Measurements from ENCODE around the gene SCARF2.
A peak's percentile ranks its signal among the peaks of the same experiment; 100 is the strongest.

SCARF2 gene

DNA sequence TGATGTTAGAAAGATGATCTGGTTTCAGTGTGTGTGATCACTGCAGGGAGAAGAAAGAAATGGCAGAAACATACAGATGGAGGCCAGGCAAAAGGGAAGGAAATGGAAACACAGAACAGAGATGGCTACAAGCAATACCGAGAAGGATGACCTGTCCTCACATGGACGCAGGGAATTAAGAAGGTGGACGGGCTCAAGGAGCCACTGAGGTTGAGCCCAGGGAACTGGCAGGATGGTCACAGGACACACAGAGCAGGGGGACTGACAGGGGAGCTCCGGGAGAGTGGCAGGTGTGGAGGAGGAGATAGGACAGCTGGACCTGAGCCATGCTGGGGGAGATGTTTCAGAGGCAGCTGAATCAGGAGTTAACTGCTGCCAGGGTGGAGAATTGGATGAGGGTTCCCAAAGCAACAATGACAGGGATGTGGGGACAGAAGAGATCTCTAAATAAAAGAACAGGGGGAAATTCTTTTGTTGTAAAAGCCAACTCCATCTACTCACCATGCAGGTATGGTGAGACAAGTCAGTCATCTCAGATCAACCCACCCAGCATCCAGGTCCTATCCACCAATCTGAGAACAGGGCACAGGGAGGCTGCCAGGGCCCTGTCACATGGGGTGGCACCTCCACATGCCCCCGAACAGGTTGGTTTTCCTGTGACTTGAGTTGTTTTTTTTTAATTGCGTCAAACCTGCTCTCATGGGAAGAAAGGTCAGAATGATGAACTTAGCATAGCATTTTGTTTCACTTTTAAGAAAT is 31.7 kb upstream of the SCARF2 start:
- Histone ChIP-seq H3K4me3 (ENCODE audit: low read depth in 1 of 2, low read length in 1 of 2) (no peak overlapping the region), H3K36me3 (peaks cover 19% of the 10 kb centered on the region), H3K27me3 (no peaks in the 10 kb centered on the region), H3K9me3 (no peaks in the 10 kb centered on the region), H3K27ac (peak overlapping the region; percentile 38), H3K4me1 (ENCODE audit: control insufficient read depth in 1 of 2, insufficient read depth in 1 of 2, low read depth in 1 of 2, low read length in 1 of 2) (peaks cover 25 to 27% of the 10 kb centered on the region in 2 experiments)
- TF ChIP-seq, protein P1, sequence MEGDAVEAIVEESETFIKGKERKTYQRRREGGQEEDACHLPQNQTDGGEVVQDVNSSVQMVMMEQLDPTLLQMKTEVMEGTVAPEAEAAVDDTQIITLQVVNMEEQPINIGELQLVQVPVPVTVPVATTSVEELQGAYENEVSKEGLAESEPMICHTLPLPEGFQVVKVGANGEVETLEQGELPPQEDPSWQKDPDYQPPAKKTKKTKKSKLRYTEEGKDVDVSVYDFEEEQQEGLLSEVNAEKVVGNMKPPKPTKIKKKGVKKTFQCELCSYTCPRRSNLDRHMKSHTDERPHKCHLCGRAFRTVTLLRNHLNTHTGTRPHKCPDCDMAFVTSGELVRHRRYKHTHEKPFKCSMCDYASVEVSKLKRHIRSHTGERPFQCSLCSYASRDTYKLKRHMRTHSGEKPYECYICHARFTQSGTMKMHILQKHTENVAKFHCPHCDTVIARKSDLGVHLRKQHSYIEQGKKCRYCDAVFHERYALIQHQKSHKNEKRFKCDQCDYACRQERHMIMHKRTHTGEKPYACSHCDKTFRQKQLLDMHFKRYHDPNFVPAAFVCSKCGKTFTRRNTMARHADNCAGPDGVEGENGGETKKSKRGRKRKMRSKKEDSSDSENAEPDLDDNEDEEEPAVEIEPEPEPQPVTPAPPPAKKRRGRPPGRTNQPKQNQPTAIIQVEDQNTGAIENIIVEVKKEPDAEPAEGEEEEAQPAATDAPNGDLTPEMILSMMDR (IDR thresholded peaks at IDR 0.05), result no peak

DNA sequence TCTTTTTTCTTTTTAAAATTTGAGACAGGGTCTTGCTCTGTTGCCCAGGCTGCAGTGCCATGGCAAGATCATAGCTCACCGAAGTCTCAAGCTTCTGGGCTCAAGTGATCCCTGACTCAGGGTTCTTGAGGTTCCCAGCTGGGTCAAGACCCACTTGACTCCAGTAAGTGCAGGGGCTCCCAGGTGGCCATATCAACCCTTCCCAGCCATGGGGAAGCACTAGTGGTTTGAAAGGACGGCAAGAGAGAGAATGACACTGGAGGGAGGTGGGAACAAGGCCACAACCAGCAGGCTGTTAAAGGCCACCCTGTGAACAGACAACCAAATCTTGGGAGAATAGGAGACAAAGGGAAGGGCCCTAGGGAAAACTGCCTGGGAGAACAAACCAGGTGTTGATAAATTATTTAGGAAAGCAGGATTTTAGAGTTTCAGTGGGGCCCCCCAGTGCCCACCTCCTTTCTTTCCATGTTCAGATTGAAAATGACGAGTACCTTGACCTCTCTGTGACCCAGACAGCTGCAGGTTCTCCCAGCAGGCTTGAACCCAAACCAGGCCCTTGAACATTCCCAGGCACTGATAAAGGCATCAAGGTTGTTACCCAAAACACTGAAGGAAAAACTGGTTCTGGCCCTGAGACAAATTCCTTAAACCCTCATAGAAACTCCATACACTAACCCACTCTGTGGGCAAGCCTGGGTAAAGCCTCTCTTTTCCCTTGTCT is 29.2 kb upstream of the SCARF2 start:
- peaks cover 48 to 51% of the 10 kb centered on the region in 2 experiments for H3K4me1 ChIP-seq (ENCODE audit: control insufficient read depth in 1 of 2, insufficient read depth in 1 of 2, low read depth in 1 of 2, low read length in 1 of 2)
- peaks cover 19% of the 10 kb centered on the region for H3K36me3 ChIP-seq
- no peaks in the 10 kb centered on the region for H3K9me3 ChIP-seq
- no peaks in the 10 kb centered on the region for H3K27me3 ChIP-seq
- TF ChIP-seq, protein P1 (IDR thresholded peaks at IDR 0.05), result no peak
- H3K4me3 ChIP-seq (ENCODE audit: low read depth in 1 of 2, low read length in 1 of 2), result peak overlapping the region in 1 of 2 experiments; percentile 7
- H3K27ac ChIP-seq, result peak overlapping the region; percentile 99

DNA sequence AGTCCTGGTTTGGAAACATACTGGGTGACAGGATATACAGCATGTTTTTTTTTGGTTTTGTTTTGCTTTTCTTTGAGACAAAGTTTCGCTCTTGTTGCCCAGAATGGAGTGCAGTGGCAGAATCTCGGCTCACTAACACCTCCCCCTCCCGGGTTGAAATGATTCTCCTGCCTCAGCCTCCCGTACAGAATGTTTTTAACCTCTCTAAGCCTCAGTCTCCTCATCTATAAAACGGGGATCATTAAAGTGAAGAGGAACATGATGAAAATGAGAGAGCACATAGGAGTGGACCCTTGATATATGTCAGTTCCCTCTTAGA is 28.1 kb upstream of the SCARF2 start:
- Histone ChIP-seq H3K27ac (peak overlapping the region; percentile 99), H3K36me3 (peaks cover 9% of the 10 kb centered on the region), H3K27me3 (no peaks in the 10 kb centered on the region), H3K9me3 (no peaks in the 10 kb centered on the region), H3K4me3 (ENCODE audit: low read depth in 1 of 2, low read length in 1 of 2) (no peak overlapping the region), H3K4me1 (ENCODE audit: control insufficient read depth in 1 of 2, insufficient read depth in 1 of 2, low read depth in 1 of 2, low read length in 1 of 2) (peaks cover 48 to 54% of the 10 kb centered on the region in 2 experiments)
- TF ChIP-seq, protein P1 (IDR thresholded peaks at IDR 0.05), result no peak

DNA sequence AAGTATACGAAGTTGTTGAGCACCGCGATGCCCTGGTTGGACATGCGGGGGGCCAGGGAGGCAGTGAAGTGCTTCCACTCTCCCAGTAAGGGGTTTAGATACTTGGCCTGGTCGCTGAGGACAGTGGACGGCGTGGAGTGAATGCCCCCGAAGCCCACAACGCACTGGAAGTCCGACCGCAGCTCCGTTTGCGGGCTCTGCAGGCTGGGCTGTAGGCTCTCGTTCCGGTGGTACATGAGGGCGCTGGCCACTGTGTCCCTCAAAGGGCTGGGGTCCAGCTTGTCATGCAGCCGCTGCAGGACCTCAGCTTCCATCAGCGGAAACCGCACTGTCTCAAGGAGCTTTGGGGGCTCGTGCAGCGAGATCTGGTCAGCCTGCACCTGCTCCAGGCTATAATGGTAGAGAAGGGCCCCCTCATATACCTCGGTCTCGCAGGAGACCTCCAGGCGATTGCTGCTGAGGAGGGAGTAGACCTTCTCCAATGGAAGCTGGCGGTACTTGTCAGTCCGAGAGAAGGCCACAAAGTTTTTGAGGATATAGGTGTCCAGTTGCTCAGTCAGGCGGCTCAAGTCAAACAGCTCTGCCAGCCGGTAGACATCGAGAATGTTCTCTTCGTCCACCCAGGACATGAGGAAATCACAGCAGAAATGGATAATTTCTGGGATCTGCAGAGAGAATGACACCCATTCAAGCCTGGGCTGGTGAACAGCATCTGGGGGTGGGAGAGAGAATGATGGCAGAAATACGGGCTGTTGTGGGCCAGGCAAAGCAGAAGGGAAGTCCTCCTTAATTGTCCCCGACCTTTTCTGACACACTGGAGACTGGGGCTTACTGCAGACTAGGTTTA is 27.5 kb upstream of the SCARF2 start:
- no peaks in the 10 kb centered on the region for H3K9me3 ChIP-seq
- H3K4me3 ChIP-seq (ENCODE audit: low read depth in 1 of 2, low read length in 1 of 2), result peak overlapping the region in 1 of 2 experiments; percentile 51
- H3K27me3 ChIP-seq, result no peaks in the 10 kb centered on the region
- H3K36me3 ChIP-seq, result peaks cover 4% of the 10 kb centered on the region
- TF ChIP-seq, protein P1 (IDR thresholded peaks at IDR 0.05), result no peak
- peaks cover 48 to 54% of the 10 kb centered on the region in 2 experiments for H3K4me1 ChIP-seq (ENCODE audit: control insufficient read depth in 1 of 2, insufficient read depth in 1 of 2, low read depth in 1 of 2, low read length in 1 of 2)
- peak overlapping the region; percentile 99 for H3K27ac ChIP-seq

DNA sequence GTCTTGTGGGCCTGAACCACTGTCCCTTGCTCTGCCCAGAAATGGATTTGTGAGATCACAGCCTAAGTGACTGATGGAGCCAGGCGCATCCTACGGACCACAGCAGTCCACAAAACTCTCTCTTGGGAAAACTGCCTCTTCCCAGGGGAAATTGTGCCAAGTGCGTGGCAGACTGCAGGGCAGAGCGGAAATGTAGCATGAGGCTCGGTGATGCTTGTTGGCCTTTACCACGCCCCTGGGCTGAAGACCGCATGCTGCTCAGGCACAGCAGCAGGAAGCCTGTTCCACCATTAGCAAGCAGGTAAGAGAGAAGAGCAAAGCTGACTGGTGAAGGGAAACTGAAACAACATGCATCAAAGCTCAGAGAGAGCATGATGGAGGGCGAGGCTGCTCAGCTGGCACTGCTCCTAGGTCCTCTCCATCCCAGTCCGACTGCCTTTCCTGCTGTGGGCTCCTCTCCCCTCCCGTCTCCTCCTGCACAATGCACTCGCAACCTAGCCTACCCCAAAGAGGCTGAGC is 26.5 kb upstream of the SCARF2 start:
- H3K27me3 ChIP-seq, result no peaks in the 10 kb centered on the region
- H3K36me3 ChIP-seq, result peaks cover 9% of the 10 kb centered on the region
- TF ChIP-seq, protein P1 (IDR thresholded peaks at IDR 0.05), result no peak
- H3K27ac ChIP-seq, result peak overlapping the region; percentile 99
- H3K4me3 ChIP-seq (ENCODE audit: low read depth in 1 of 2, low read length in 1 of 2), result peak overlapping the region; percentile 31 to 51
- H3K9me3 ChIP-seq, result no peaks in the 10 kb centered on the region
- peaks cover 48 to 54% of the 10 kb centered on the region in 2 experiments for H3K4me1 ChIP-seq (ENCODE audit: control insufficient read depth in 1 of 2, insufficient read depth in 1 of 2, low read depth in 1 of 2, low read length in 1 of 2)

Data from neutrophil (primary cell).